Measurements from ENCODE around the gene LMAN1. TPM values are rescaled to one million over a fixed set of nuclear protein-coding genes. Genes with fewer than 3 reads are reported as not detected.

The LMAN1 gene
- total RNA-seq, 4 donors from 2014 or later, result 61.5 to 83.7 (median 69.8) TPM

DNA sequence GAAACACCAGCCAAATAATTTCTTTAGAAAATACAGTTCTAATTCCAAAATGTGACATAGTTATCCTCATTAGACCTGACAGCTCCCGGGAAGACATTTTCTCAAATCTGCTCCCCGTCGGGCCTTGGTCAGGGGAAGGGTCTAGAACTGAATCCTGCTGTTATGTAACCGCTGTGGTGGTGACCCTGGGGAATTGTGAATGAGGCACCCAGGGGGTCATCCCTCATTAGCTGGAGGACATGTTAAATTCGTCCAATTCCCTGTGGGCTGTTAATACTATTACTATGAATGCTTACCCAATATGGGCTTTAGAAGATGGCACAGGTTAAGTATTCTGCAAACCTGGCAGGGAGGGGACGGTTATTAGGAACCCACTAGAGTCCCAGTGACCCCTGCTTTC is 52.4 kb downstream of the LMAN1 start:
- no peaks in the 10 kb centered on the region for H3K9me3 ChIP-seq
- no peak for TF ChIP-seq EP300 (IDR thresholded peaks at IDR 0.05)
- no peak for TF ChIP-seq POLR2A (IDR thresholded peaks at IDR 0.05)
- TF ChIP-seq, protein P1, sequence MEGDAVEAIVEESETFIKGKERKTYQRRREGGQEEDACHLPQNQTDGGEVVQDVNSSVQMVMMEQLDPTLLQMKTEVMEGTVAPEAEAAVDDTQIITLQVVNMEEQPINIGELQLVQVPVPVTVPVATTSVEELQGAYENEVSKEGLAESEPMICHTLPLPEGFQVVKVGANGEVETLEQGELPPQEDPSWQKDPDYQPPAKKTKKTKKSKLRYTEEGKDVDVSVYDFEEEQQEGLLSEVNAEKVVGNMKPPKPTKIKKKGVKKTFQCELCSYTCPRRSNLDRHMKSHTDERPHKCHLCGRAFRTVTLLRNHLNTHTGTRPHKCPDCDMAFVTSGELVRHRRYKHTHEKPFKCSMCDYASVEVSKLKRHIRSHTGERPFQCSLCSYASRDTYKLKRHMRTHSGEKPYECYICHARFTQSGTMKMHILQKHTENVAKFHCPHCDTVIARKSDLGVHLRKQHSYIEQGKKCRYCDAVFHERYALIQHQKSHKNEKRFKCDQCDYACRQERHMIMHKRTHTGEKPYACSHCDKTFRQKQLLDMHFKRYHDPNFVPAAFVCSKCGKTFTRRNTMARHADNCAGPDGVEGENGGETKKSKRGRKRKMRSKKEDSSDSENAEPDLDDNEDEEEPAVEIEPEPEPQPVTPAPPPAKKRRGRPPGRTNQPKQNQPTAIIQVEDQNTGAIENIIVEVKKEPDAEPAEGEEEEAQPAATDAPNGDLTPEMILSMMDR (IDR thresholded peaks at IDR 0.05), result no peak
- WGBS, 2 donors, result 81 to 86% methylated on average over 6 of the region's 6 CpGs
- H3K4me3 ChIP-seq, result no peak overlapping the region
- H3K27ac ChIP-seq, result no peak overlapping the region
- H3K36me3 ChIP-seq, result no peaks in the 10 kb centered on the region
- H3K4me1 ChIP-seq, result peaks cover 0 to 12% (median 0%) of the 10 kb centered on the region in 4 donors
- DNase-seq (ENCODE audit: low spot score in 2 of 2), result no peak
- peaks cover 0 to 25% of the 10 kb centered on the region in 2 donors for H3K27me3 ChIP-seq

DNA sequence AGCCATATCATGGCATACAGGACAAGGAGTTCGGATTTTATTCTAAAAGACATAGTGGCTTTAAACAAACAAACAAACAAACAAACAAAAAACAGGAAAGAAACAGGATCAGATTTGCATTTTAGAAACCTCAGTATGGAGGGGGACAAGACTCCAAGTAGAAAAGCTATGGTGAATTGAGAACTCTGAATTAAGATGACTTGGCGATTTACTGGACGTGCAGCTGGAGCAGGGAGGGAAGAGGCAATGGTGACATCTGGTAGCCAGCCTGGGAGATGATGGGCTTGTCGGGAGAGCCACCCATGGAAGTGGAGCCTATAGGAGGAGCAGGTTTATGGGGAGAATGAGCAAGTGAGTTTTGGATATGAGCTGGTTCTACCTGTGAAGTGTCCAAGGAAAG is 53.8 kb downstream of the LMAN1 start:
- Histone ChIP-seq H3K36me3 (no peaks in the 10 kb centered on the region), H3K9me3 (no peaks in the 10 kb centered on the region), H3K4me3 (no peak overlapping the region), H3K27me3 (peaks cover 0 to 25% of the 10 kb centered on the region in 2 donors), H3K27ac (no peak overlapping the region), H3K4me1 (peaks cover 0 to 12% (median 0%) of the 10 kb centered on the region in 4 donors)
- DNase-seq (ENCODE audit: low spot score in 2 of 2), result no peak
- TF ChIP-seq POLR2A (IDR thresholded peaks at IDR 0.05) (no peak), EP300 (IDR thresholded peaks at IDR 0.05) (no peak)
- TF ChIP-seq, protein P1 (IDR thresholded peaks at IDR 0.05), result no peak
- 75 to 79% methylated on average over 4 of the region's 4 CpGs for WGBS, 2 donors

DNA sequence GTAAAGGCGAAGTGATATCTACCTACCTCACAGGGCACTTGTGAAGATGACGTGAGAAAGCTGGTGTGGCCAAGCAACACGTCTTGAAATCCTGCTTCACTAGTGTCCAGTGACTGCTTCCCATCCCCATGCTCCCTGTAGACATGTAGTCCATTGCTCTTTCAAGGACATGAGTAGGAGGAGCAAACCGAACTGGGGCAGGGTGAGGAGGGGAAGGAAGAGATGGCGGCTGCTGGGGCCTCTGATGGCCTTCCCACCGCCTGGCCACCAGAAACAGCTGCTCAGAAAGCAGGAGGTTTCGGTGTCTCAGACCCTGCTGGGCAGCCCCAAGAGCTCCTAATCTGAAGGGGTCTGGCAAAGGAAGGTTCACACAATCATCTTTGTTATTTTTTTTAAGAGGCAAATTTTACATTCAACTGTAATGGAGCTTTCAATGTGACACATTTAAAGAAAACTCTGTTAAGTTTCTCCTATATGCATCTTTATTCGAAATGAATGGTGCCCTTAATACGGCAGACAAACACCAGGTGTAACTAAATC is 55.3 kb downstream of the LMAN1 start:
- WGBS, 2 donors, result 78 to 83% methylated on average over 9 of the region's 9 CpGs
- TF ChIP-seq EP300 (IDR thresholded peaks at IDR 0.05) (no peak), POLR2A (IDR thresholded peaks at IDR 0.05) (no peak)
- TF ChIP-seq, protein P1 (IDR thresholded peaks at IDR 0.05), result no peak
- H3K27ac ChIP-seq, result no peak overlapping the region
- DNase-seq (ENCODE audit: low spot score in 2 of 2), result no peak
- H3K4me3 ChIP-seq, result no peak overlapping the region
- no peaks in the 10 kb centered on the region for H3K36me3 ChIP-seq
- peaks cover 0 to 15% of the 10 kb centered on the region in 2 donors for H3K27me3 ChIP-seq
- H3K9me3 ChIP-seq, result no peaks in the 10 kb centered on the region
- H3K4me1 ChIP-seq, result peaks cover 0 to 8% (median 0%) of the 10 kb centered on the region in 4 donors

DNA sequence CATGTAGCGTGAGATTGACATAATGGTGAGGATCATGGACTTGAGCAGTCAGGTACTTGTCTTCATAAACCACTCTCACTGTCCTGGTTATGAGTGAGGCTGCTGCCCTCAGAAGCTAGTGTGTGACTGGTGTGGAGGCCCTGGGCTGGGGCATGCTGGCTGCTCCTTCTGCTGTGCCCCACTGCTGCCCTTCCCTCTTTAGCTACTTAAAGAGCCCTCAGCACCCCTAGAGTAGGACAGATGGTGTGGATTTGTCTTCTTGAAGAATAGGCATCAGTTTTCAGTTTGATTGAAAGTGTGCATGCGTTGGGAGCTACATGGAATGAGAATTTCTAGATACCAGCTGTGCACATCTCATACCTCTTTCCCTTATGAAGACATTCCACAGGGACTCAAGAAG is 56.1 kb downstream of the LMAN1 start:
- H3K27ac ChIP-seq, result no peak overlapping the region
- peaks cover 0 to 1% (median 0%) of the 10 kb centered on the region in 4 donors for H3K4me1 ChIP-seq
- 75 to 90% methylated on average over 2 of the region's 2 CpGs for WGBS, 2 donors
- H3K27me3 ChIP-seq, result peaks cover 0 to 10% of the 10 kb centered on the region in 2 donors
- TF ChIP-seq POLR2A (IDR thresholded peaks at IDR 0.05) (no peak), EP300 (IDR thresholded peaks at IDR 0.05) (no peak)
- TF ChIP-seq, protein P1 (IDR thresholded peaks at IDR 0.05), result no peak
- DNase-seq (ENCODE audit: low spot score in 2 of 2), result no peak
- H3K9me3 ChIP-seq, result no peaks in the 10 kb centered on the region
- no peaks in the 10 kb centered on the region for H3K36me3 ChIP-seq
- H3K4me3 ChIP-seq, result no peak overlapping the region

DNA sequence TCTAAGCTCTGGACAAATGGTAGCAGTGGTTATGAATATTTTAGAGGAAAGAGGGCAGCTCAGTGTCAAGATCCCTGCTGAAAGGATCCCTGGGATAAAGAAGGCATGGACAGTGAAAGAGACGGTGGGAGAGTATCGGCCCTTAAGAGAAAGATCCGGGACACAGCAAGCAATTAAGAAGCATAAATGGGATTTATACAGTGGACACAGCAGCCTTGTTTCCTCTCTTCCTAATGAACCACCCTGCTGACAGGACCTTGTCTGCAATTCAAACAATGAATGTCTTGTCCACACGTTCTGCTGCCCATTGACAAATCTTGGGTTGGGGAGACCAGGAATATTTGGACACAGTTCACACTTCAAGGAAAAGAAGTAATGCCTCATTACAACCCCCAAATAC is 57.1 kb downstream of the LMAN1 start:
- H3K4me3 ChIP-seq, result no peak overlapping the region
- DNase-seq (ENCODE audit: low spot score in 2 of 2), result no peak
- H3K9me3 ChIP-seq, result no peaks in the 10 kb centered on the region
- H3K27me3 ChIP-seq, result no peaks in the 10 kb centered on the region
- TF ChIP-seq POLR2A (IDR thresholded peaks at IDR 0.05) (no peak), EP300 (IDR thresholded peaks at IDR 0.05) (no peak)
- H3K27ac ChIP-seq, result no peak overlapping the region
- 49 to 60% methylated on average over 4 of the region's 4 CpGs for WGBS, 2 donors
- H3K4me1 ChIP-seq, result no peaks in the 10 kb centered on the region
- no peaks in the 10 kb centered on the region for H3K36me3 ChIP-seq

Data from tibial nerve (tissue), 4 donors.